Parathyroid adenoma (tissue), 2 donors: ENCODE measurements around the gene CTSA.

Source experiments
- H2AFZ ChIP-seq: fragments of 300-600 bp; sonication (generic); one replicate; pipeline ENCODE4 v1.7.0; 2017; ENCODE audit warnings: antibody characterized with exemption, mild to moderate bottlenecking
- H3K27ac ChIP-seq: fragments of 300-600 bp; sonication (generic); one replicate; pipeline ENCODE4 v1.7.0; 2017
- H3K27me3 ChIP-seq: fragments of 300-600 bp; sonication (generic); one replicate; pipeline ENCODE4 v1.7.0; 2017; ENCODE audit warnings: low read length; ENCODE audit not compliant: control insufficient read depth, insufficient read depth
- H3K36me3 ChIP-seq: fragments of 300-600 bp; sonication (generic); one replicate; pipeline ENCODE4 v1.7.0; 2017; ENCODE audit warnings: low read length; ENCODE audit not compliant: control insufficient read depth, insufficient read depth
- H3K4me1 ChIP-seq: fragments of 300-600 bp; sonication (generic); one replicate; pipeline ENCODE4 v1.7.0; 2017; ENCODE audit warnings: control low read depth
- H3K4me2 ChIP-seq: fragments of 300-600 bp; sonication (generic); one replicate; pipeline ENCODE4 v1.7.0; 2017; ENCODE audit warnings: low read length
- H3K4me3 ChIP-seq: fragments of 300-600 bp; sonication (generic); one replicate; pipeline ENCODE4 v1.7.0; 2017; ENCODE audit warnings: low read depth, low read length
- H3K79me2 ChIP-seq: fragments of 300-600 bp; sonication (generic); one replicate; pipeline ENCODE4 v1.7.0; 2017; ENCODE audit warnings: control low read depth
- H3K9ac ChIP-seq: fragments of 300-600 bp; sonication (generic); one replicate; pipeline ENCODE4 v1.7.0; 2017; ENCODE audit warnings: mild to moderate bottlenecking
- H3K9me3 ChIP-seq: fragments of 300-600 bp; sonication (generic); one replicate; pipeline ENCODE4 v1.7.0; 2017; ENCODE audit warnings: low read length; ENCODE audit not compliant: control insufficient read depth
- CTCF ChIP-seq: fragments of 300-600 bp; sonication (generic); IDR thresholded peaks from one replicate; pipeline ENCODE4 v1.7.0; 2017; ENCODE audit warnings: antibody characterized with exemption, mild to moderate bottlenecking
- donor health status: primary hyperparathyroidism.

CTSA gene

GRCh38 chr20:45934046-45934585, 43.0 kb downstream of the CTSA start:
- Histone ChIP-seq H3K27me3 (no peaks in the 10 kb centered on the region), H3K9me3 (no peaks in the 10 kb centered on the region), H3K4me3 (peak overlapping the region; percentile 97), H3K79me2 (peaks cover 5% of the 10 kb centered on the region), H3K27ac (peak overlapping the region; percentile 95), H3K9ac (peak overlapping the region; percentile 91), H3K4me2 (peak overlapping the region; percentile 73), H3K4me1 (peaks cover 5% of the 10 kb centered on the region), H2AFZ (peak overlapping the region; percentile 83), H3K36me3 (no peaks in the 10 kb centered on the region)
- no peak for TF ChIP-seq CTCF

GRCh38 chr20:45934586-45935415, 43.7 kb downstream of the CTSA start, which contains the start of gene PCIF1:
Gene PCIF1, plus strand, starts transcription at chr20:45934683. Its CDS starts 4,317 bp downstream, at chr20:45939000.
- peak within 1 kb of the TSS; percentile 82 for H3K4me2 ChIP-seq
- H3K79me2 ChIP-seq, result peaks cover 9% of the 10 kb centered on the region
- H3K27ac ChIP-seq, result peak within 1 kb of the TSS; percentile 95
- peak within 1 kb of the TSS; percentile 83 for H2AFZ ChIP-seq
- peak; percentile 19 for TF ChIP-seq CTCF
- H3K9me3 ChIP-seq, result no peaks in the 10 kb centered on the region
- H3K36me3 ChIP-seq, result no peaks in the 10 kb centered on the region
- H3K27me3 ChIP-seq, result no peaks in the 10 kb centered on the region
- peak within 1 kb of the TSS; percentile 91 for H3K9ac ChIP-seq
- peaks cover 5% of the 10 kb centered on the region for H3K4me1 ChIP-seq
- H3K4me3 ChIP-seq, result peak within 1 kb of the TSS; percentile 97

- Histone ChIP-seq H3K9me3 (no peaks in the 10 kb centered on the region), H3K27ac (peak overlapping the region; percentile 80), H3K4me1 (peaks cover 5% of the 10 kb centered on the region), H3K36me3 (no peaks in the 10 kb centered on the region), H3K4me3 (peak overlapping the region; percentile 97), H3K9ac (no peak overlapping the region), H2AFZ (peak overlapping the region; percentile 72), H3K4me2 (peak overlapping the region; percentile 82), H3K27me3 (no peaks in the 10 kb centered on the region), H3K79me2 (peaks cover 9% of the 10 kb centered on the region)
- TF ChIP-seq CTCF, result no peak
Measured at GRCh38 chr20:45935416-45936046, 44.4 kb downstream of the CTSA start.

- Histone ChIP-seq H3K4me3 (no peak overlapping the region), H3K4me2 (no peak overlapping the region), H3K36me3 (no peaks in the 10 kb centered on the region), H3K4me1 (peaks cover 5% of the 10 kb centered on the region), H3K27ac (no peak overlapping the region), H3K27me3 (no peaks in the 10 kb centered on the region), H3K9ac (no peak overlapping the region), H3K9me3 (no peaks in the 10 kb centered on the region), H3K79me2 (peaks cover 9% of the 10 kb centered on the region), H2AFZ (no peak overlapping the region)
- TF ChIP-seq CTCF, result no peak
Measured at GRCh38 chr20:45937765-45938164, 46.6 kb downstream of the CTSA start.
